ENCODE data around the gene GNAS-AS1. TPM values are rescaled to one million over a fixed set of nuclear protein-coding genes. Genes with fewer than 3 reads are reported as not detected.

GNAS-AS1 gene
- total RNA-seq, 6 experiments from 2014 or later: 0.23 to 0.37 (median 0.27) TPM; not detected in 3

DNA sequence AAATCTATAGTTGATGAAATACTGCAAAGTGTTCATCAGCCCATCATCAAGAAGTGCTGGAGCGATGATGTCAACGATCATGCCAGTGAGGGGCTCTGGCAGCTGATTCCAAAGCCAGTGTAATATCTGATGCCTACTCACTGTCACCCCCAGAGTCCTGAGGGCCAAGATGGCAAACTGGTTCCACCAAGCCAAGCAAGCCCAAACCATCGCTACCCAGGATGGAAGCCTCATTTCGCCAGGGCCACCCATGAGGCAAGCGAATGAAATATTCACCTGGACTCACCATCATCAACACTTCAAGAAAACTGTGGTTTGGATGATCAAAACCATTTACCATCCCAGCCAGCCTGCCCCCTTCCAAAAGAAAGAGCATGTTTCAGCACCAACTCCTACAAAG, 76.5 kb downstream of the GNAS-AS1 start:
- Histone ChIP-seq H3K4me3 (no peak overlapping the region), H3K4me1 (no peaks in the 10 kb centered on the region), H3K27ac (no peak overlapping the region), H3K9me3 (no peaks in the 10 kb centered on the region), H3K36me3 (no peaks in the 10 kb centered on the region), H3K27me3 (no peaks in the 10 kb centered on the region)
- intact Hi-C loops (cut with DNase I): no loop called here
- DNase-seq (no peak), ATAC-seq (no peak)
- no peak for TF ChIP-seq POLR2A (IDR thresholded peaks at IDR 0.05)
- TF ChIP-seq, protein P1, sequence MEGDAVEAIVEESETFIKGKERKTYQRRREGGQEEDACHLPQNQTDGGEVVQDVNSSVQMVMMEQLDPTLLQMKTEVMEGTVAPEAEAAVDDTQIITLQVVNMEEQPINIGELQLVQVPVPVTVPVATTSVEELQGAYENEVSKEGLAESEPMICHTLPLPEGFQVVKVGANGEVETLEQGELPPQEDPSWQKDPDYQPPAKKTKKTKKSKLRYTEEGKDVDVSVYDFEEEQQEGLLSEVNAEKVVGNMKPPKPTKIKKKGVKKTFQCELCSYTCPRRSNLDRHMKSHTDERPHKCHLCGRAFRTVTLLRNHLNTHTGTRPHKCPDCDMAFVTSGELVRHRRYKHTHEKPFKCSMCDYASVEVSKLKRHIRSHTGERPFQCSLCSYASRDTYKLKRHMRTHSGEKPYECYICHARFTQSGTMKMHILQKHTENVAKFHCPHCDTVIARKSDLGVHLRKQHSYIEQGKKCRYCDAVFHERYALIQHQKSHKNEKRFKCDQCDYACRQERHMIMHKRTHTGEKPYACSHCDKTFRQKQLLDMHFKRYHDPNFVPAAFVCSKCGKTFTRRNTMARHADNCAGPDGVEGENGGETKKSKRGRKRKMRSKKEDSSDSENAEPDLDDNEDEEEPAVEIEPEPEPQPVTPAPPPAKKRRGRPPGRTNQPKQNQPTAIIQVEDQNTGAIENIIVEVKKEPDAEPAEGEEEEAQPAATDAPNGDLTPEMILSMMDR (IDR thresholded peaks at IDR 0.05): no peak
- WGBS (ENCODE audit: insufficient coverage, low coverage, low lambda C conversion rate, missing lambda C conversion rate): 90% methylated on average over 2 of the region's 5 CpGs

DNA sequence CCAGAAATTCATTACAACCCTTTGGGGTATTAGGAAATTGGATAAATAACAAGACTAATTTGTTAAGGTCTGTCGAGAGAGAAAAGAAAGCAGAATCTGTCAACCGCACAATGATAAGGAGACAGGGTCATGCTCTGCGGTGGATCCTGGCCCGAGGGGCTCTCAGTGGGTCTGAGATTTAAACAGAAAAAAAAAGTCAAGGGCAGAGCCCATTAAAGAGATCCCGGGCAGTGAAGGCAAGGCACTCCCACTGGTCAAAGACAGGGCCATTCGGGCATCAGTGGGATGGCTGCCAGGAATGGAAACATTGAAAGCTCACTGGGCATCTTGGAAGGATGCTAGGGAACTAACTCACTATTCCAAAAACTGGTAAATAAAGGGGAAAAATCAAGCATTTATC, 77.9 kb downstream of the GNAS-AS1 start:
- no peak overlapping the region for H3K27ac ChIP-seq
- H3K4me1 ChIP-seq: no peaks in the 10 kb centered on the region
- DNase-seq: no peak
- H3K27me3 ChIP-seq: no peaks in the 10 kb centered on the region
- TF ChIP-seq POLR2A (IDR thresholded peaks at IDR 0.05): no peak
- TF ChIP-seq, protein P1 (IDR thresholded peaks at IDR 0.05): no peak
- no peak for ATAC-seq
- WGBS (ENCODE audit: insufficient coverage, low coverage, low lambda C conversion rate, missing lambda C conversion rate): 48% methylated on average over 6 of the region's 6 CpGs
- intact Hi-C loops (cut with DNase I): no loop called here
- no peaks in the 10 kb centered on the region for H3K36me3 ChIP-seq
- H3K4me3 ChIP-seq: no peak overlapping the region
- no peaks in the 10 kb centered on the region for H3K9me3 ChIP-seq

MicroRNAs within 50 kb of the gene (microRNA counts, 767-probe panel; counts per million panel counts)
- microRNA hsa-miR-296-3p: 237 counts per million
- 237 counts per million for microRNA hsa-miR-296-5p
- 237 counts per million for microRNA hsa-miR-298

Small RNA genes lying within 50 kb of the gene (microRNA-seq; reads per million reads assigned to microRNA genes)
- gene MIR298: 0 reads per million in 2 donors

Small RNA genes lying within 50 kb of the gene (small RNA-seq; reads per million reads assigned to genes)
- gene MIR298 (0 reads per million in 2 experiments), gene RF02127 (0 reads per million in 2 experiments), gene RF02128 (0 reads per million in 2 experiments), gene RF02130 (0 reads per million in 2 experiments), gene RF02131 (0 reads per million in 2 experiments)

Other genes starting within 250 kb of the GNAS-AS1 start
- gene STX16, start 199.6 kb downstream of the GNAS-AS1 start, total RNA-seq: 10 to 100 TPM; 18.1 to 25.3 (median 22.2) TPM
- gene NPEPL1, start 158.1 kb downstream of the GNAS-AS1 start, total RNA-seq: 10 to 100 TPM in 5 of 6 experiments, 1 to 10 TPM in 1; 7.7 to 13.9 (median 10.1) TPM
- 100 to 1,000 TPM; 254 to 400 (median 287) TPM for gene GNAS, start 1.8 kb upstream of the GNAS-AS1 start, total RNA-seq
- gene NELFCD, start 130.4 kb upstream of the GNAS-AS1 start, total RNA-seq: 10 to 100 TPM; 31.1 to 41.4 (median 36.5) TPM
- gene CTSZ, start 156.4 kb upstream of the GNAS-AS1 start, total RNA-seq: 100 to 1,000 TPM; 198 to 296 (median 222) TPM
- 1 to 10 TPM in 1 of 6 experiments, under 1 TPM in 4, not detected in 1; 0.06 to 1.5 (median 0.31) TPM for gene TUBB1, start 168.5 kb upstream of the GNAS-AS1 start, total RNA-seq
- 10 to 100 TPM; 15.8 to 34.6 (median 30.5) TPM for gene ATP5F1E, start 181.4 kb upstream of the GNAS-AS1 start, total RNA-seq
- gene PRELID3B, start 191.9 kb upstream of the GNAS-AS1 start, total RNA-seq: 10 to 100 TPM; 16.3 to 37.5 (median 23.3) TPM